Panc1 (cell line): ENCODE data around the gene UGGT1. TPM values are rescaled to one million over a fixed set of nuclear protein-coding genes. Genes with fewer than 3 reads are reported as not detected.

Source experiments
- ATAC-seq: fragments of 200-7000 bp; cut with Tn5 transposase; 2 replicates; pipeline ENCODE4 v1.9.1; 2020; ENCODE audit warnings: mild to moderate bottlenecking, moderate library complexity
- BruUV-seq: library from RNA; stranded (reverse); fragments of 400-500 nt; replicated peaks from 2 replicates; lab custom pipeline; 2021; lab: Mats Ljungman, UMichigan
- CTCF ChIA-PET: fragments of 300-600 bp; sonication (Branson Sonifier 250); formaldehyde crosslinking; loops from one replicate; lab custom pipeline; 2022; ENCODE audit warnings: antibody characterized with exemption; lab: Charles Lee
- POLR2A ChIA-PET: fragments of 300-600 bp; sonication (Branson Sonifier 250); formaldehyde crosslinking; loops from one replicate; lab custom pipeline; 2022; ENCODE audit warnings: antibody characterized with exemption; lab: Charles Lee
- DNase-seq: peaks from one replicate; pipeline ENCODE4 v3.0.0-alpha.2; 2010; ENCODE audit warnings: low read depth, low spot score
- H3K27ac ChIP-seq: 2 replicates; pipeline ENCODE4 v1.5.1; 2011; ENCODE audit warnings: mild to moderate bottlenecking, low read length, inconsistent platforms
- H3K27me3 ChIP-seq: fragments of 200-500 bp; sonication (Bioruptor generic); 2 replicates; pipeline ENCODE4 v1.6.0; 2014; ENCODE audit warnings: low read length, inconsistent platforms; ENCODE audit not compliant: control insufficient read depth, insufficient read depth
- H3K36me3 ChIP-seq: fragments of 200-500 bp; sonication (Bioruptor generic); 2 replicates; pipeline ENCODE4 v1.5.1; 2014; ENCODE audit warnings: inconsistent platforms, mild to moderate bottlenecking, low read length, moderate library complexity; ENCODE audit not compliant: control insufficient read depth, insufficient read depth
- H3K4me1 ChIP-seq: 2 replicates; pipeline ENCODE4 v1.5.1; 2011; ENCODE audit warnings: inconsistent platforms, mild to moderate bottlenecking, low read length, moderate library complexity; ENCODE audit not compliant: control insufficient read depth, insufficient read depth
- H3K4me3 ChIP-seq, 2 experiments: 2 replicates each; pipeline ENCODE4 v1.5.1; 2011 to 2012; ENCODE audit warnings: low read depth in 2 of 2, low read length in 2 of 2, mild to moderate bottlenecking in 2 of 2, inconsistent platforms in 1 of 2, moderate library complexity in 1 of 2
- H3K9me3 ChIP-seq: fragments of 200-500 bp; sonication (Bioruptor generic); 2 replicates; pipeline ENCODE4 v1.5.1; 2014; ENCODE audit warnings: low read depth, mild to moderate bottlenecking, inconsistent platforms, low read length, moderate library complexity; ENCODE audit not compliant: control insufficient read depth, insufficient read depth
- CTCF ChIP-seq: fragments of 450-650 bp; IDR thresholded peaks from 2 replicates; pipeline ENCODE4 v1.5.1; 2017; ENCODE audit warnings: mild to moderate bottlenecking
- POLR2AphosphoS5 ChIP-seq: IDR thresholded peaks from 2 replicates; pipeline ENCODE4 v1.6.1; 2012; ENCODE audit warnings: mild to moderate bottlenecking, low read depth, low read length, moderate library complexity
- REST ChIP-seq, 2 experiments: IDR thresholded peaks; 2 replicates each; pipeline ENCODE4 v1.6.1; 2011 to 2012; ENCODE audit warnings: low read depth in 2 of 2, control low read depth in 1 of 2, low read length in 1 of 2, mild to moderate bottlenecking in 1 of 2, moderate library complexity in 1 of 2; ENCODE audit not compliant: insufficient read depth in 1 of 2
- SIN3A ChIP-seq: IDR thresholded peaks from 2 replicates; pipeline ENCODE4 v1.6.1; 2012; ENCODE audit warnings: low read depth, mild to moderate bottlenecking, low read length, moderate library complexity, borderline replicate concordance; ENCODE audit not compliant: insufficient read depth
- TCF7L2 ChIP-seq: IDR thresholded peaks from 2 replicates; pipeline ENCODE4 v1.6.1; 2011; ENCODE audit warnings: mild to moderate bottlenecking, low read depth, low read length, inconsistent platforms
- in situ Hi-C: cut with HindIII; loops from 2 replicates; pipeline ENCODE4 v1.10.0; 2016; ENCODE audit warnings: low sequenced_read_pairs, low pct_unique_long_range_greater_than_20kb
- intact Hi-C: fragments of 100-400 bp; cut with micrococcal nuclease; formaldehyde crosslinking; loops from one replicate; pipeline ENCODE4 v1.10.0; 2022; ENCODE audit not compliant: unreplicated experiment
- total RNA-seq: library from RNA; stranded (reverse); gene quantifications from one replicate; pipeline ENCODE4 v1.2.1, GENCODE V29; 2021; ENCODE audit not compliant: unreplicated experiment

The UGGT1 gene
- total RNA-seq, 1 experiment from 2014 or later: 64.2 TPM

- POLR2A ChIA-PET: no interaction called here
Observed at GRCh38 chr2:128178650-128179460, 87.9 kb downstream of the UGGT1 start.

GRCh38 chr2:128179461-128179755 lies 88.4 kb downstream of the UGGT1 start:
- BruUV-seq: no TSS peak
- no peaks in the 10 kb centered on the region for H3K27me3 ChIP-seq
- H3K36me3 ChIP-seq: peaks cover 36% of the 10 kb centered on the region
- ChIA-PET CTCF (no interaction called here), POLR2A (no interaction called here)
- H3K4me1 ChIP-seq: no peaks in the 10 kb centered on the region
- DNase-seq (no peak), ATAC-seq (no peak)
- in situ Hi-C loops: no loop called here
- H3K9me3 ChIP-seq: no peaks in the 10 kb centered on the region
- H3K27ac ChIP-seq: no peak overlapping the region
- TF ChIP-seq CTCF: peak; percentile 49; the same call in 1 of the 2 replicates
- no peak for TF ChIP-seq POLR2AphosphoS5
- TF ChIP-seq TCF7L2: no peak
- no peak for TF ChIP-seq SIN3A
- no peak for TF ChIP-seq REST (IDR thresholded peaks at IDR 0.05; ENCODE audit: insufficient read depth in 1 of 2, low read depth in 2 of 2, low read length in 1 of 2)
- H3K4me3 ChIP-seq: no peak overlapping the region
- intact Hi-C loops: loop anchor here (5.0 kb wide), 1 partner anchor 53 kb away; no protein-coding TSS in a partner anchor

More at GRCh38 chr2:128178650-128179460, 87.9 kb downstream of the UGGT1 start:
- Histone ChIP-seq H3K27me3 (no peaks in the 10 kb centered on the region), H3K27ac (no peak overlapping the region), H3K36me3 (peaks cover 36% of the 10 kb centered on the region), H3K4me1 (no peaks in the 10 kb centered on the region), H3K4me3 (no peak overlapping the region), H3K9me3 (no peaks in the 10 kb centered on the region)
- TF ChIP-seq REST (IDR thresholded peaks at IDR 0.05; ENCODE audit: insufficient read depth in 1 of 2, low read depth in 2 of 2, low read length in 1 of 2) (no peak), SIN3A (no peak), TCF7L2 (no peak), CTCF (peak; percentile 84)
- CTCF ChIA-PET: interaction anchor here (0.6 kb wide), 1 partner anchor 14 kb away, joined by 8 read pairs; no protein-coding TSS in a partner anchor
- intact Hi-C loops: loop anchor here (5.0 kb wide), 1 partner anchor 53 kb away; no protein-coding TSS in a partner anchor
- no TSS peak for BruUV-seq
- DNase-seq: no peak
- in situ Hi-C loops: no loop called here
- ATAC-seq: peak; percentile 85
